ENCODE results near the gene ZNF274. TPM values are rescaled to one million over a fixed set of nuclear protein-coding genes. Genes with fewer than 3 reads are reported as not detected.

ZNF274 gene
- total and polyA plus RNA-seq, 2 of the 8 experiments (the other 6 are each of a cell fraction or from before 2014, with no cell fraction given) = 13.3 to 25.1 TPM

GRCh38 chr19:58209577-58209976 is 26.7 kb downstream of the ZNF274 start (continued):
- TF ChIP-seq CHD7 (IDR thresholded peaks at IDR 0.05; ENCODE audit: insufficient replicate concordance, low read length) (no peak), EGR1 (IDR thresholded peaks at IDR 0.05; ENCODE audit: borderline replicate concordance, low read depth, low read length) (no peak)
